AG09309 (cell line): ENCODE results near the gene SFXN2.
"Not testable (repeated sequence)": the region's sequence is repeated elsewhere in the genome, so short reads cannot be mapped to it uniquely, and the experiment has no call there.

ENCODE experiments used
- DNase-seq: peaks from one replicate; pipeline ENCODE4 v3.0.0-alpha.2; 2010; ENCODE audit warnings: low read depth
- H3K4me3 ChIP-seq: 2 replicates; pipeline ENCODE4 v1.5.1; 2011; ENCODE audit warnings: mild to moderate bottlenecking, low read depth, low read length, moderate library complexity; ENCODE audit not compliant: control insufficient read depth
- TF ChIP-seq, protein P1 (sequence below): IDR thresholded peaks from 2 replicates; pipeline ENCODE4 v1.5.1; 2011; ENCODE audit warnings: mild to moderate bottlenecking, low read depth, low read length, inconsistent platforms; ENCODE audit not compliant: insufficient read depth, control insufficient read depth; ENCODE audit errors: missing control alignments

Gene SFXN2

GRCh38 chr10:102682981-102683380 lies 31.5 kb upstream of the SFXN2 start:
- no peak overlapping the region for H3K4me3 ChIP-seq
- TF ChIP-seq, protein P1, sequence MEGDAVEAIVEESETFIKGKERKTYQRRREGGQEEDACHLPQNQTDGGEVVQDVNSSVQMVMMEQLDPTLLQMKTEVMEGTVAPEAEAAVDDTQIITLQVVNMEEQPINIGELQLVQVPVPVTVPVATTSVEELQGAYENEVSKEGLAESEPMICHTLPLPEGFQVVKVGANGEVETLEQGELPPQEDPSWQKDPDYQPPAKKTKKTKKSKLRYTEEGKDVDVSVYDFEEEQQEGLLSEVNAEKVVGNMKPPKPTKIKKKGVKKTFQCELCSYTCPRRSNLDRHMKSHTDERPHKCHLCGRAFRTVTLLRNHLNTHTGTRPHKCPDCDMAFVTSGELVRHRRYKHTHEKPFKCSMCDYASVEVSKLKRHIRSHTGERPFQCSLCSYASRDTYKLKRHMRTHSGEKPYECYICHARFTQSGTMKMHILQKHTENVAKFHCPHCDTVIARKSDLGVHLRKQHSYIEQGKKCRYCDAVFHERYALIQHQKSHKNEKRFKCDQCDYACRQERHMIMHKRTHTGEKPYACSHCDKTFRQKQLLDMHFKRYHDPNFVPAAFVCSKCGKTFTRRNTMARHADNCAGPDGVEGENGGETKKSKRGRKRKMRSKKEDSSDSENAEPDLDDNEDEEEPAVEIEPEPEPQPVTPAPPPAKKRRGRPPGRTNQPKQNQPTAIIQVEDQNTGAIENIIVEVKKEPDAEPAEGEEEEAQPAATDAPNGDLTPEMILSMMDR = no peak
- no peak for DNase-seq

GRCh38 chr10:102683736-102684135 lies 30.7 kb upstream of the SFXN2 start:
- TF ChIP-seq, protein P1 = no peak
- no peak for DNase-seq

GRCh38 chr10:102691285-102692066 lies 23.0 kb upstream of the SFXN2 start:
- DNase-seq = no peak
- TF ChIP-seq, protein P1 = no peak
- no peak overlapping the region for H3K4me3 ChIP-seq

More at GRCh38 chr10:102683736-102684135, 30.7 kb upstream of the SFXN2 start:
- H3K4me3 ChIP-seq = no peak overlapping the region

GRCh38 chr10:102695401-102695800 lies 19.0 kb upstream of the SFXN2 start:
- not testable (repeated sequence) for DNase-seq, H3K4me3 ChIP-seq

- no peak overlapping the region for H3K4me3 ChIP-seq
- TF ChIP-seq, protein P1 = no peak
- no peak for DNase-seq
Measured at GRCh38 chr10:102696736-102697135, 17.7 kb upstream of the SFXN2 start.

- DNase-seq = no peak
- TF ChIP-seq, protein P1 = no peak
- H3K4me3 ChIP-seq = no peak overlapping the region
Measured at GRCh38 chr10:102698894-102699293, 15.5 kb upstream of the SFXN2 start.

- H3K4me3 ChIP-seq = no peak overlapping the region
- TF ChIP-seq, protein P1 = no peak
- no peak for DNase-seq
Measured at GRCh38 chr10:102701272-102701671, 13.2 kb upstream of the SFXN2 start.
